Measurements from ENCODE around the gene NR3C1. TPM values are rescaled to one million over a fixed set of nuclear protein-coding genes. Genes with fewer than 3 reads are reported as not detected.

Gene NR3C1
- total RNA-seq, 4 donors from 2014 or later = 56.7 to 79.1 (median 64.4) TPM

DNA sequence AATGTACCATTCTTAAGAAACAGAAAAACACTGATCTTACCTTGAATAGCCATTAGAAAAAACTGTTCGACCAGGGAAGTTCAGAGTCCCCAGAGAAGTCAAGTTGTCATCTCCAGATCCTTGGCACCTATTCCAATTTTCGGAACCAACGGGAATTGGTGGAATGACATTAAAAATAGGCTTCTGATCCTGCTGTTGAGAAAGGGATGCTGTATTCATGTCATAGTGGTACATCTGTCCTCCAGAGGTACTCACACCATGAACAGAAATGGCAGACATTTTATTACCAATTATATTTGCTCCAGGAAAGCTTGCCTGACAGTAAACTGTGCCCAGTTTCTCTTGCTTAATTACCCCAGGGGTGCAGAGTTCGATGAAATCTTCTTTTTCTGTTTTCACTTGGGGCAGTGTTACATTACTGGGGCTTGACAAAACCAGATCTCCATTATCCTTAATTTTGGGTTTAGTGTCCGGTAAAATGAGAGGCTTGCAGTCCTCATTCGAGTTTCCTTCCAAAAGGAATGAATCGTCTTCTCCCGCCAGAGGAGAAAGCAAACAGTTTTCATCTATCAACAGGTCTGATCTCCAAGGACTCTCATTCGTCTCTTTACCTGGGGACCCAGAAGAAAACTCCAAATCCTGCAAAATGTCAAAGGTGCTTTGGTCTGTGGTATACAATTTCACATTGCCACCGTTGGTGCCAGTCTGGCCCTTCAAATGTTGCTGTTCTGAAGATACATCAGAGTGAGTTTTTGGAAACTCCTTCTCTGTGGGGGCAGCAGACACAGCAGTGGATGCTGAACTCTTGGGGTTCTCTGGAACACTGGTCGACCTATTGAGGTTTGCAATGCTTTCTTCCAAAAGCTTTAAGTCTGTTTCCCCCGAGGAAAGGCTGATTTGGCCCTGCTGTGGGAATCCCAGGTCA is 3.6 kb downstream of the NR3C1 start:
- peak overlapping the region; percentile 80 to 92 (median 86) for H3K4me3 ChIP-seq
- H3K9me3 ChIP-seq = no peaks in the 10 kb centered on the region
- no peaks in the 10 kb centered on the region for H3K27me3 ChIP-seq
- no peak for ATAC-seq
- no peaks in the 10 kb centered on the region for H3K36me3 ChIP-seq
- TF ChIP-seq POLR2A (IDR thresholded peaks at IDR 0.05) = no peak
- TF ChIP-seq, protein P1, sequence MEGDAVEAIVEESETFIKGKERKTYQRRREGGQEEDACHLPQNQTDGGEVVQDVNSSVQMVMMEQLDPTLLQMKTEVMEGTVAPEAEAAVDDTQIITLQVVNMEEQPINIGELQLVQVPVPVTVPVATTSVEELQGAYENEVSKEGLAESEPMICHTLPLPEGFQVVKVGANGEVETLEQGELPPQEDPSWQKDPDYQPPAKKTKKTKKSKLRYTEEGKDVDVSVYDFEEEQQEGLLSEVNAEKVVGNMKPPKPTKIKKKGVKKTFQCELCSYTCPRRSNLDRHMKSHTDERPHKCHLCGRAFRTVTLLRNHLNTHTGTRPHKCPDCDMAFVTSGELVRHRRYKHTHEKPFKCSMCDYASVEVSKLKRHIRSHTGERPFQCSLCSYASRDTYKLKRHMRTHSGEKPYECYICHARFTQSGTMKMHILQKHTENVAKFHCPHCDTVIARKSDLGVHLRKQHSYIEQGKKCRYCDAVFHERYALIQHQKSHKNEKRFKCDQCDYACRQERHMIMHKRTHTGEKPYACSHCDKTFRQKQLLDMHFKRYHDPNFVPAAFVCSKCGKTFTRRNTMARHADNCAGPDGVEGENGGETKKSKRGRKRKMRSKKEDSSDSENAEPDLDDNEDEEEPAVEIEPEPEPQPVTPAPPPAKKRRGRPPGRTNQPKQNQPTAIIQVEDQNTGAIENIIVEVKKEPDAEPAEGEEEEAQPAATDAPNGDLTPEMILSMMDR (IDR thresholded peaks at IDR 0.05 in 4 of 5, conservative IDR thresholded peaks at IDR 0.05 in 1 of 5) = no peak
- peaks cover 32 to 38% of the 10 kb centered on the region in 2 donors for H3K4me1 ChIP-seq
- no peak for DNase-seq
- in situ Hi-C loops (cut with MboI; ENCODE audit: low sequenced_read_pairs in 4 of 4) = loop anchor here (5.0 to 25.0 kb wide), 8 partner anchors 155 to 475 kb away; no protein-coding TSS in a partner anchor
- intact Hi-C loops (cut with DNase I; ENCODE audit: low total_unique reads) = loop anchor here (5.0 to 10.0 kb wide), 6 partner anchors 83 to 1878 kb away; partner anchors contain the start of gene ARHGAP26
- H3K27ac ChIP-seq = peak overlapping the region; percentile 99 to 100 (median 99)

DNA sequence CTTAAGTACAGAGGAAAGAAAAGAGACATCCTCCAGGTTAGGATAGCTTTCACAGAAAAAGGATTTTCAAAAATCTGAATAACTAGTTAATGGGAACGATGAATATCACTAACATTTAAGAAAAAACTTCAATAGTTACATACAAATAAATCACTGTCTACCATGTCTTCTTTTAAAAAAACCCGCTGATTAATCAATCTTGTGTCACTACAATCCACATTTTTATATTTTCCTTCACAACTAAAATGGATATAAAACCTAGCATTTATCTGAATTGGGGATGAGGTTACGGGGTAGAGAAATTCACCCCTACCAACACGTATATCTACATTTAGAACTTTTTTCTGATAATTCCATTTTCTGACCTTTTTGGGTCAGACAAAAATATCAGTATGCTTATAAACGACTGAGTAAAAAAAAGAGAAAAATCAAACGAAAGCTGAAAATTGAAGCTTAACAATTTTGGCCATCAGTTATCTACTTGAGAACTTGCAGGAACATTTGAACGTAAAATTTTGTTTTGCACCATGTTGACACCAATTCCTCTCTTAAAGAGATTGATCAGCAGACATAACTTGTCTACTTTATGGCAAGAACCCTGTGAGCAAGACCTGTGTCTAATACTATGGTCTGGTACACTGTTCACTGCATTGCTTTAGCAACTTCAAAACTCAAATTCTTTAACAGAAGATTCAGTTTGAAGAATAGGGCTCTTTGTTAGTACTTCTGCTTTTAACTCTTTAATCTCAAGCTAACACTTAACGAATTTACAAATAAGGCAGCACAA is 4.8 kb downstream of the NR3C1 start:
- in situ Hi-C loops (cut with MboI; ENCODE audit: low sequenced_read_pairs in 4 of 4) = loop anchor here in 1 of 4 donors (25.0 kb wide), 1 partner anchor 261 kb away; no protein-coding TSS in a partner anchor
- no peaks in the 10 kb centered on the region for H3K9me3 ChIP-seq
- H3K4me3 ChIP-seq = peak overlapping the region; percentile 80 to 92 (median 86)
- peaks cover 44 to 50% of the 10 kb centered on the region in 2 donors for H3K4me1 ChIP-seq
- H3K27ac ChIP-seq = peak overlapping the region; percentile 99 to 100 (median 99)
- DNase-seq = no peak
- intact Hi-C loops (cut with DNase I; ENCODE audit: low total_unique reads) = loop anchor here (5.0 kb wide), 1 partner anchor 1876 kb away; no protein-coding TSS in a partner anchor
- ATAC-seq = no peak
- H3K36me3 ChIP-seq = no peaks in the 10 kb centered on the region
- no peaks in the 10 kb centered on the region for H3K27me3 ChIP-seq
- no peak for TF ChIP-seq POLR2A (IDR thresholded peaks at IDR 0.05)
- TF ChIP-seq, protein P1 (IDR thresholded peaks at IDR 0.05 in 4 of 5, conservative IDR thresholded peaks at IDR 0.05 in 1 of 5) = no peak

DNA sequence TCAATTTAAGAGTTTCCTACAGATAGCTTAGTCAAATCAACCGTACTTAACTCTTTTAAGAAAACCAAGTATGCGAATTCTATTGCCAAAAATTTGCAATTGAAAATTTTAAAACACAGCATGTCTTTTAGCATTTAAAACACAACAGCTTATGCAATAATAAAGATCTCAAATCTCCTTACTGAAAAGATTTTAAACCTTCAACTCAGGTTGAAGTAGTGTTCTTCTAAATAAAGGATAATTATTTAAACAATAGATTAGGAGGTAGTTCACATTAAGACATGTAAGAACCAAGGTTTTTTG is 5.5 kb downstream of the NR3C1 start:
- Histone ChIP-seq H3K27ac (peak overlapping the region; percentile 99 to 100 (median 99)), H3K27me3 (no peaks in the 10 kb centered on the region), H3K36me3 (no peaks in the 10 kb centered on the region), H3K4me1 (peaks cover 44 to 56% of the 10 kb centered on the region in 2 donors), H3K4me3 (peak overlapping the region; percentile 80 to 92 (median 86)), H3K9me3 (no peaks in the 10 kb centered on the region)
- in situ Hi-C loops (cut with MboI; ENCODE audit: low sequenced_read_pairs in 4 of 4) (loop anchor here in 1 of 4 donors (25.0 kb wide), 1 partner anchor 261 kb away; no protein-coding TSS in a partner anchor), intact Hi-C loops (cut with DNase I; ENCODE audit: low total_unique reads) (loop anchor here (5.0 kb wide), 1 partner anchor 1876 kb away; no protein-coding TSS in a partner anchor)
- TF ChIP-seq POLR2A (IDR thresholded peaks at IDR 0.05) = no peak
- TF ChIP-seq, protein P1 (IDR thresholded peaks at IDR 0.05 in 4 of 5, conservative IDR thresholded peaks at IDR 0.05 in 1 of 5) = no peak
- ATAC-seq (no peak), DNase-seq (no peak)

DNA sequence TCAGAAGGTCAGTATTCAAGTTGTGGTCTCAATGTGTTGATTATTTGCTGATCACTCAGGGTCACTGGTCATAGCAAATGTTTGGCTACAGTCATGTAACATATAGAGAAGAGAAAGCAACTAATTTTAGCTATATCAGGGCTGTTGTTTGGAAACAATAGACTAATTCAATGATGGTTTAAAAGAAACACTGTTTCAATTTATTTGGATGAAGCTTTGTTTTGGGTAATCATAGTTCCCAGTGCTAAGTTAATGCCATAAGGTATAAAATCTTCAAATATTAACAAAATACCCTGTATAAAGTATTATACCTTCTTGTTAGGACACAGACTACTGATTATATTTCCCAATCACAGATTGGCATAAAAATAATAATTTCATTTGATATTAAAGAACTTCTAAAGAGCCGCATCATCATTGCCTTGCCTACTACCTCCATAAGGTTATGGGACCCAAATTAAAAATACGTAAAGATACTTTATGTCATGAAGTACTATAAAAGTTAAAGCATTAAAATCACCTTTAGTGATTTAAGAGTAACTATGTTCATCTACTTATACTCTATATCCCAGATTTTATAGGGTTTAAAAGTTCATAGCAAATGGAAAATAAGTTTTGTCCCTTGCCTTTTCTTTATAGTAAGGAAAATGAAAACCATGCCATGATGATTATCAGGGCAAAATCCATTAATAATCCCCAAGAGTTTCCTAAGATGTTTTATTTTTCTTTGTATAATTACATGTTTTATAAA is 6.0 kb downstream of the NR3C1 start:
- Histone ChIP-seq H3K9me3 (no peaks in the 10 kb centered on the region), H3K36me3 (no peaks in the 10 kb centered on the region), H3K27me3 (no peaks in the 10 kb centered on the region), H3K4me3 (peak overlapping the region; percentile 80 to 92 (median 86)), H3K4me1 (peaks cover 48 to 62% of the 10 kb centered on the region in 2 donors), H3K27ac (peak overlapping the region; percentile 99 to 100 (median 99))
- in situ Hi-C loops (cut with MboI; ENCODE audit: low sequenced_read_pairs in 4 of 4) = loop anchor here in 1 of 4 donors (25.0 kb wide), 1 partner anchor 260 kb away; no protein-coding TSS in a partner anchor
- DNase-seq = no peak
- no peak for TF ChIP-seq POLR2A (IDR thresholded peaks at IDR 0.05)
- TF ChIP-seq, protein P1 (IDR thresholded peaks at IDR 0.05 in 4 of 5, conservative IDR thresholded peaks at IDR 0.05 in 1 of 5) = no peak
- intact Hi-C loops (cut with DNase I; ENCODE audit: low total_unique reads) = loop anchor here (5.0 kb wide), 1 partner anchor 1875 kb away; no protein-coding TSS in a partner anchor
- ATAC-seq = no peak

Data from gastrocnemius medialis (tissue), 4 donors.